Measurements from ENCODE around the gene SND1. TPM values are rescaled to one million over a fixed set of nuclear protein-coding genes. Genes with fewer than 3 reads are reported as not detected.

Gene SND1
- total RNA-seq, 1 experiment from 2014 or later: 218 TPM

DNA sequence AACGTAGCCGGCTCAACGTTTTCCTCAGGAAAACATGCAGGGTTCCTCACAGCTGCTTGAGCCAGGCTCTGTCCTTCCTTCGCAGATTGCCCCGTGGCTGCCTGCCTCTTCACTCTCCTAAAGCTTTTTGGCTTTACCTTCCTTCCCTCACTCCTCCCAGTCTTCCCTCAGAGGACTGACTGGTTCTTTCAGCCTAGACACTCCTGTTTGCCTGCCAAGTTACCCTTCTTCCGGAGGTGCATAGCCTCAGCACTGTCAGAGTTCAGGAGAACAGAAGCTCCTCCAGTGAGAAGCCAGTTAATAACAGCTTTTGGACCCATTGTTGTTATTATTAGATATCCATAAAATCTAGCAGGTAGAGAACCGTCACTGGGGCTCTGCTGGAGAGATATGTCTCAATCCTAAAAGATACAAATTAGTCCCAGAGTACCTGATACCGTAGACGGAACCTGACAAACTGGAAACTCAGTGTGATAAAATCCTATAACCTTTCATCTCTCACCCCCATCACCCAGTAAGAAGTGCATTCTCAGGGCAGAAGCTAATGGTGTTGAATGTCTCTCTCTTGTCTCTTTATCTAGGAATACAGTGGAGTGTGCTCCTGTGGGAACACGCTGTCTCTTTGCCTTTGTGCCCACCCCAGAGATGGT is 79.6 kb downstream of the SND1 start:
- H2AK5ac ChIP-seq (ENCODE audit: insufficient read length, low read length): no peak overlapping the region
- H3K4ac ChIP-seq (ENCODE audit: low read depth, low read length): no peak overlapping the region
- no peak overlapping the region for H4K8ac ChIP-seq (replicated peaks; ENCODE audit: insufficient read length, low read depth, low read length)
- H3K36me3 Mint-ChIP-seq (ENCODE audit: insufficient read depth in 1 of 3, low read depth in 3 of 3): peaks cover 16 to 50% (median 47%) of the 10 kb centered on the region in 3 experiments; a peak in 6 of 7 replicates
- H3K14ac ChIP-seq (ENCODE audit: insufficient read depth, low read length): no peak overlapping the region
- H4K5ac ChIP-seq (ENCODE audit: insufficient read length, low read depth, low read length): no peak overlapping the region
- peaks cover 12% of the 10 kb centered on the region for H3K79me1 ChIP-seq (ENCODE audit: insufficient read depth, low read depth, low read length, poor library complexity, severe bottlenecking)
- TF ChIP-seq, protein P1, sequence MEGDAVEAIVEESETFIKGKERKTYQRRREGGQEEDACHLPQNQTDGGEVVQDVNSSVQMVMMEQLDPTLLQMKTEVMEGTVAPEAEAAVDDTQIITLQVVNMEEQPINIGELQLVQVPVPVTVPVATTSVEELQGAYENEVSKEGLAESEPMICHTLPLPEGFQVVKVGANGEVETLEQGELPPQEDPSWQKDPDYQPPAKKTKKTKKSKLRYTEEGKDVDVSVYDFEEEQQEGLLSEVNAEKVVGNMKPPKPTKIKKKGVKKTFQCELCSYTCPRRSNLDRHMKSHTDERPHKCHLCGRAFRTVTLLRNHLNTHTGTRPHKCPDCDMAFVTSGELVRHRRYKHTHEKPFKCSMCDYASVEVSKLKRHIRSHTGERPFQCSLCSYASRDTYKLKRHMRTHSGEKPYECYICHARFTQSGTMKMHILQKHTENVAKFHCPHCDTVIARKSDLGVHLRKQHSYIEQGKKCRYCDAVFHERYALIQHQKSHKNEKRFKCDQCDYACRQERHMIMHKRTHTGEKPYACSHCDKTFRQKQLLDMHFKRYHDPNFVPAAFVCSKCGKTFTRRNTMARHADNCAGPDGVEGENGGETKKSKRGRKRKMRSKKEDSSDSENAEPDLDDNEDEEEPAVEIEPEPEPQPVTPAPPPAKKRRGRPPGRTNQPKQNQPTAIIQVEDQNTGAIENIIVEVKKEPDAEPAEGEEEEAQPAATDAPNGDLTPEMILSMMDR (conservative IDR thresholded peaks at IDR 0.05): no peak
- no peak overlapping the region for H2BK15ac ChIP-seq (ENCODE audit: low read depth, low read length)
- H3K79me2 ChIP-seq (ENCODE audit: insufficient read depth, low read length): no peaks in the 10 kb centered on the region; the same call in 1 of the 2 replicates
- no peak overlapping the region for H2BK12ac ChIP-seq (ENCODE audit: insufficient read length, low read depth, low read length)
- WGBS (ENCODE audit: extremely low coverage, insufficient read length, low lambda C conversion rate): no CpG with 5 or more reads among the region's 10 CpGs
- H2BK20ac ChIP-seq (ENCODE audit: low read depth, low read length, poor library complexity, severe bottlenecking): no peak overlapping the region
- H3K27ac ChIP-seq (ENCODE audit: insufficient read length, low read depth, low read length): no peak overlapping the region
- no peak overlapping the region for H3K18ac ChIP-seq (ENCODE audit: insufficient read length, low read depth, low read length)
- H3K27ac Mint-ChIP-seq: peak overlapping the region; percentile 52 to 97 (median 75); a peak in 6 of 7 replicates
- H2AFZ ChIP-seq (ENCODE audit: low read length): no peak overlapping the region
- no peak overlapping the region for H3K23ac ChIP-seq (ENCODE audit: insufficient read length, low read depth, low read length)
- no peak overlapping the region for H3T11ph ChIP-seq (ENCODE audit: low read length)
- peaks cover 2% of the 10 kb centered on the region; the same call in 1 of the 2 replicates for H3K27me3 Mint-ChIP-seq (ENCODE audit: low read depth)
- no peak overlapping the region for H3K4me3 Mint-ChIP-seq
- H3K27me3 ChIP-seq (ENCODE audit: insufficient read depth, low read length): no peaks in the 10 kb centered on the region
- peaks cover 5% of the 10 kb centered on the region; the same call in 1 of the 2 replicates for H3K4me1 ChIP-seq (ENCODE audit: insufficient read depth, low read length)
- H3K56ac ChIP-seq (ENCODE audit: insufficient read length, low read depth, low read length): no peak overlapping the region
- no peaks in the 10 kb centered on the region for H4K20me1 ChIP-seq (ENCODE audit: control insufficient read depth, insufficient read depth, insufficient read length)
- no peaks in the 10 kb centered on the region for H3K9me3 ChIP-seq (ENCODE audit: control insufficient read depth, low read depth, low read length)
- no peaks in the 10 kb centered on the region for H3K23me2 ChIP-seq (ENCODE audit: insufficient read length, low read depth, low read length, poor library complexity, severe bottlenecking)
- no peak overlapping the region for H3K9ac ChIP-seq (ENCODE audit: extremely low read depth, insufficient read length, low read length)
- no peak overlapping the region for H2BK120ac ChIP-seq (ENCODE audit: low read depth, low read length, poor library complexity, severe bottlenecking)
- H3K4me2 ChIP-seq (ENCODE audit: insufficient read depth, insufficient read length, low read length): no peak overlapping the region
- no peaks in the 10 kb centered on the region for H3K9me3 Mint-ChIP-seq
- H2BK5ac ChIP-seq (ENCODE audit: insufficient read length, low read length): no peak overlapping the region
- H4K91ac ChIP-seq (ENCODE audit: insufficient read length, low read depth, low read length): no peak overlapping the region
- H3K4me1 Mint-ChIP-seq: peaks cover 33 to 52% of the 10 kb centered on the region in 2 experiments
- no peak for DNase-seq

Measured in H9 (cell line).